ENCODE results near the gene RBPJ. TPM values are rescaled to one million over a fixed set of nuclear protein-coding genes. Genes with fewer than 3 reads are reported as not detected.
"Not testable (repeated sequence)": the region's sequence is repeated elsewhere in the genome, so short reads cannot be mapped to it uniquely, and the experiment has no call there.

The RBPJ gene
- polyA plus RNA-seq, 3 donors: 67.9 to 83.1 (median 76.4) TPM

GRCh38 chr4:26298198-26298947 lies 22.4 kb upstream of the RBPJ start:
- no peak for DNase-seq

DNA sequence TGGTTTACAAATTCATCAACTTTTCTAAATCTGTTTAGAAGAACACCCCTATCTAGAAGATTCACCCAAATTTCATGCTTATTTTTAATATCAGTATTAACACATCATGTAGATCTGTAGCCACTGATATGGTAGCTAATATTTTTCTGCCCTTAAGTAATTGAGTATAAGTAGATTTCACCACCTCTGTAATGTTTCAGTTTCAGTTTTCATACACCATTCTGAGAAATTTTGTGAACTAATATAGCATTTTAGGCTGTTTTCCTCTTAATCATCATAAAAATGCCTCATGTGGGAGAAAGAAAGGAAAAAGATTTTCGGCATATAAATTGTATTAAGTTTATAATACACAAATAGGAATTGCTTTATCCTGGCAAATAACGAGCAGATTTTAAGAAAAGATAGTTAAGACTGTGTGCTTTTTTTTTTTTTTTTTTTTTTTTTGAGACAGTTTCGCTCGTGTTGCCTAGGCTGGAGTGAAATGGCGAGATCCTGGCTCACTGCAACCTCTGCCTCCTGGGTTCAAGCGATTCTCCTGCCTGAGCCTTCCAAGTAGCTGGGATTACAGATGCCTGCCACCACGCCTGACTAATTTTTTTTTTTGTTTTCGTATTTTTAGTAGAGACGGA lies 21.4 kb upstream of the RBPJ start:
- no peak for DNase-seq

DNA sequence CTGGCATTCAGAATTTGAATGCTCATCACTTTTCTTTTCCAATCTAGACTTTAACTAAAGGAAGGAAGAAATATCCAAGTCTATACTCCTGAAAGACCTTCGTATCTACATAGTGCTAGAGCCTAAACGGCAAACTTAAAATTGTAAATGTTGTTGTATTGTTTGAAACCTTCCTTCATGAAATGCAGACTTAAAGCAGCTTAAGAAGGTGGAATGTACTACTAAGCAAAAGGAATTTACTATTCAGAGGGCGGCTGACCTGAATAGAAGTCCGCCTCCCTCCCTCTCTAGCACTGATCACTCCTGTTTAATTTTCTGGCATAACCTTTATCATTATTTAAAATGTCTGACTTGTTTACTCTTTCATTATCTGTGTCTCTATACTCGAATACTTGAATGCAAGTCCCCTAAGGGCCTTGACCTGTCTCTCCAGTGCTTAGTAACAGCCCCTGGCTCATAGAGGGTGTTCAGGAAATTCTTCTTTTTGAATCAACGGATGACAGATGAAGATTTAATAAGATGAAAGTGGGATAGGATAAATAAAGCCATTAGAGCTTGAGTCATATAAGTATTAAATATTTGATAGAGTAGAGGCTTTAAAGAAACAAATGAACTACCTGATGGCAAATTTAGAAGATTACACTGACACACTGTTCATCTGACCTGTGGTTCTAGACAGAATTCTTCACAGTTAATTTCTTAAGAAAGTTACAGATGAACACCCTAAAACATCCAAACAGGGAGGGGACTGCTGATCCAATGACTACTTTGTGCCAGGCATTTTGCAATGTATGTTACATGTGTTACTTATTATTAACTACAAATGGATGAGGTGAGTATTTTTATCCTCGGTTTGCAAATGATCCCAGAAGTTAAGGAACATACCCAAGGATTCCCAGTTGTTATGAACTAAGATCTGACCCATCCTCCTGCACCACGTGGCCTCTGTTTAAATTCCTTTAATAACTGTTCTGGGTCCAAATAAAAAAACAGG lies 20.2 kb upstream of the RBPJ start:
- no peak for DNase-seq

DNA sequence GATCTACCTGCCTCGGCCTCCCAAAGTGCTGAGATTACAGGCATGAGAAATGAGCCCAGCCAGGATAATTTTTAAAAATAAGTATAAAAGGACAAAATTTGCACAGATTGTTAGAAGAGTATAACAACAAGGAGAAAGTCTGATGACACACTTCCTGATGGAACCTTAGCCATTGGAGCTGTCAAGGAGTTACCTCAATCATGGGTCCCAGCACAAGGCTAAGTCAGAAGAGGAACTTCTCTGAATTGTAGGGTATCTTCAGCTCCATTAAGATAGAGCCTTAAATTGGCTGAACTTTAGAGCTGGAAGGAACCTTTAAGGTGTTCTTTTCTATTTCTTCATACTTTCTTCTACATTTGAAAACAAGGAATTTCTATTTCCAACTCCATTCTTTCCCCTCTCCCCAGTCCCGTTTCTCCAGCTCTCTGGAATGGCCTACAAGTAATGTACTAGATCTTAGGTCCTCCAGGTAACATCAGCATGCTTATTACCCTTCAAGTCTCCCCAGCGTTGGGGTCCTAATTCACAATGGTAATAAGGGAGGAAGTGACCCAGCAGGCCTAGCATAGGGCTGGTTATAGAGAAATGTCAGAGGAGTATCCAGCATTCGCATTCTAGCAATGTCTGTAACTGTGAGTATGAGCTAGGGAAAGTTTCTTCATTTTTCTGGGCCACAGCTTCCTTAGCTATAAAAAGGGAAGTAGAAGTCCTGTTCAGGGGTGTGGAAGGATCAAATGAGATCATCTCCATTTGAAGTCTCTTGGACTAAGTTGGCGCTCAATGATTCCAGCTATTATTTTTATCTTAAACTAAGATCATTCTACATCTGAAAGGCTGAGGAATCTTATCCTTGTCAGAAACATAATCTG lies 18.5 kb upstream of the RBPJ start:
- DNase-seq: no peak

- DNase-seq: no peak
Observed at GRCh38 chr4:26303008-26303407, 17.8 kb upstream of the RBPJ start.

- DNase-seq: no peak
Observed at GRCh38 chr4:26307037-26307800, 13.6 kb upstream of the RBPJ start.

GRCh38 chr4:26308568-26308967 lies 12.2 kb upstream of the RBPJ start:
- no peak for DNase-seq

- DNase-seq: no peak
Observed at GRCh38 chr4:26310264-26310663, 10.6 kb upstream of the RBPJ start.

GRCh38 chr4:26311633-26312032 lies 9.2 kb upstream of the RBPJ start:
- no peak for DNase-seq

- DNase-seq: not testable (repeated sequence)
Observed at GRCh38 chr4:26315316-26315932, 5.4 kb upstream of the RBPJ start.

DNA sequence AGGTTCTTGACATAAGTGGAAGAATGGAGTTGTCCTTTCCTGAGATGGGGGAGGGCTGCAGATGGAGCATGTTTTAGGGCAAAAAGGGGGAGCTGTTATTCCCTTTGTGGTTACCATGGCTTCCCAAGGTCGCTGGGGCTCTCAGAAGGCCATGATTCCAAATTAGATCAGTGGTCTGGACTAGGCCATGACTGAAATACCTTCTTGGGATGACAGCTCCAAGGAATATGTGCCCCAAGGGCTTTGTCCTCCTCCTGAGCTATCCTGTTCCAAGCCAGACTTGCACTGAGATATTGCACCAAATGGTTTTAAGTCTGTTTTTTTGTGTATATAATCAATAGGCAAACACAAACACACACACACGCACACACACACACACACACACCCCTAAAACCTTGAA lies 3.0 kb upstream of the RBPJ start:
- no peak for DNase-seq

DNA sequence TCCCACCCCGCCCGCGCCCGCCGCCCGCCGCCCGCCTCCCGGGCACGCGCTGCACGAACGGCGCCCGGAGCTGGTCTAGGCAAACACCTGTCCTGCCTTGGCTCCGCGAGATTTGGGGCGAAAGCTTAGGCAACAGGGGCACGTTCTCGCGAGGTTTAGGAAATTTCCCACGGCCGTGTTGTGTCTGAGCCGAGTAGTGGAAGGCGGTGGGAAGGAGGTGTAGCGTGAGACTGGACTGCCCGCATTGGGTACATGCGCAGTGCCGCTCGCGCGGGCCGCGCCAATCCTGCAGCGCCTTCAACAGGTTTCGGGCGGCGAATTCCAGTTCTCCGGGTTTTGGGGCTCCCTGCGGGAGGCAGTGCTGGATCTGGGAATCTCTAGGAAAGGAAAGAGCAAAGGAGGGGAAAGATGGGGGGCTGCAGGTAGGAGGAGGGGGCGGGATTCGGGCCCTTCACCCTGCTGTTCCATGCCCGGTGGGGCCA lies 1.3 kb upstream of the RBPJ start:
- DNase-seq: peak; percentile 99

- no peak for DNase-seq
Observed at GRCh38 chr4:26319949-26320537, 771 bp upstream of the RBPJ start.

- no peak for DNase-seq
Observed at GRCh38 chr4:26321373-26322221, 783 bp downstream of the RBPJ start.

- DNase-seq: no peak
Observed at GRCh38 chr4:26322346-26322745, 1.5 kb downstream of the RBPJ start.

DNA sequence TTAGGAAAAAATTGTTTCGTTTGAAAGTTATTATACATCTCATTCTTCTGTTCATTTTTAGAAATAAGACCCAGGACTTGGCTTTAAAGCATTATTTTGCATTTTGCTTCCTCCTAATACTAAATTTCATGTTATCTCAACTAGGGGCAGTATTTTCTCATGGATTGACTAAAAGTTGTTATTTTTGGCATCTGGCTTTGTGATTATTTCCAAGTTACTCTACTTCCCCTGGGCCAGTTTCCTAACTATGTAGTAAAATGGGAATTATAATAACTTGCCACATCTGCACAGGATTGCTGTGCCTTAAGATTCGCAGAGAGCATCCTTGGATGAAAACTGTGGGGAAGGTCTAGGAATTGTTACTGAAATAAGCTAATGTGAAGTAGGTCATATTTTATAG lies 3.0 kb downstream of the RBPJ start:
- no peak for DNase-seq

GRCh38 chr4:26325191-26325590 lies 4.4 kb downstream of the RBPJ start:
- DNase-seq: no peak

GRCh38 chr4:26326791-26327190 lies 6.0 kb downstream of the RBPJ start:
- DNase-seq: no peak

All from renal pelvis (tissue), 4 donors.